ENCODE results near the gene ARHGAP24. TPM values are rescaled to one million over a fixed set of nuclear protein-coding genes. Genes with fewer than 3 reads are reported as not detected.
A peak's percentile ranks its signal among the peaks of the same experiment; 100 is the strongest.

Gene ARHGAP24
- total RNA-seq, 1 donor from 2014 or later = 15.0 TPM

GRCh38 chr4:86032476-86033022 is 557.6 kb downstream of the ARHGAP24 start:
- no peaks in the 10 kb centered on the region for H3K9me3 Mint-ChIP-seq
- H3K27ac Mint-ChIP-seq = peak overlapping the region; percentile 76
- TF ChIP-seq CTCF (IDR thresholded peaks at IDR 0.05; ENCODE audit: unreplicated experiment) = no peak
- no peak overlapping the region for H3K4me3 Mint-ChIP-seq
- H3K36me3 Mint-ChIP-seq = no peaks in the 10 kb centered on the region
- DNase-seq (ENCODE audit: low spot score in 2 of 2, unreplicated experiment in 2 of 2) = no peak
- H3K27me3 Mint-ChIP-seq (ENCODE audit: low read depth) = no peaks in the 10 kb centered on the region
- peaks cover 26% of the 10 kb centered on the region for H3K4me1 Mint-ChIP-seq

- no peak for DNase-seq (ENCODE audit: low spot score in 2 of 2, unreplicated experiment in 2 of 2)
- Mint-ChIP-seq H3K27ac (no peak overlapping the region), H3K4me1 (peaks cover 29% of the 10 kb centered on the region), H3K9me3 (no peaks in the 10 kb centered on the region), H3K36me3 (no peaks in the 10 kb centered on the region), H3K27me3 (ENCODE audit: low read depth) (no peaks in the 10 kb centered on the region), H3K4me3 (no peak overlapping the region)
- no peak for TF ChIP-seq CTCF (IDR thresholded peaks at IDR 0.05; ENCODE audit: unreplicated experiment)
Observed at GRCh38 chr4:86033171-86033570, 558.2 kb downstream of the ARHGAP24 start.

DNA sequence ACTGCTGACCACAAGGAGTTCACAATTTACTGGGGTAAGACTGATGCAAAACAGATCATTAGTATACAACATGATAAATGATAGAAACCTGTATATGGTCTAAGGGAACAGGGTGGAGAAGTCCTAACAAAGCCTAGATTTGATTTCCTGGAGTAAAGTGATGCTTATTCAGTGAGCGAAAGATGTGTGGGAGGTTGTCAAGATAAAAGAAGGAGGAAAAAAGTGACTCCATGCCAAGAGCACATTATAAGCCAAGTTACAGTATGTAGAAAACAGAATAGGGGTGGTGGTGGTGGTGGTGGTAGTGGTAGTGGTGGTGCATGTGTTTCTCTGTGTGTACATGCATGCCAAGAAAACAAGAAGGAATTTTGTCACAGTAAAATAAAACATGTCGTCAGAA is 559.7 kb downstream of the ARHGAP24 start:
- H3K36me3 Mint-ChIP-seq = no peaks in the 10 kb centered on the region
- no peaks in the 10 kb centered on the region for H3K27me3 Mint-ChIP-seq (ENCODE audit: low read depth)
- peaks cover 29% of the 10 kb centered on the region for H3K4me1 Mint-ChIP-seq
- H3K9me3 Mint-ChIP-seq = no peaks in the 10 kb centered on the region
- DNase-seq (ENCODE audit: low spot score in 2 of 2, unreplicated experiment in 2 of 2) = no peak
- no peak for TF ChIP-seq CTCF (IDR thresholded peaks at IDR 0.05; ENCODE audit: unreplicated experiment)
- no peak overlapping the region for H3K27ac Mint-ChIP-seq
- H3K4me3 Mint-ChIP-seq = no peak overlapping the region

DNA sequence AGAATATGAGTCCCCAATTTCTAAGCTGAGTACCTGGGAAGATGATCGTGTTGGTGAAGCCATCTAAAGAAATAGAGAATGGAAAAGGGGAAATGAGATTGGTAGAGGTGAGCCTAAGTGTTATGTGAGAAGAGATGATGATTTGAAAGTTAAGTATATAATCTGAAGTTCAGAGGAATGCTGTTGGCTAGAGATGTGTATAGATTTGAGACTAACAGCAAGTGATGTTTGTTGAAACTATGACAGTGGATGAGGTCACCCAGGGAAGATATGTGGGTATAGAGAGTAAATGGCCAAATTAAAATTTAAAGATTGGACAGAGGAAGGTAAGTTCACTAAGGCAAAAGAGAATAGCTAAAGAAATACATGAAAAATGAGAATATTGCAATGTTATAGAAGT is 560.7 kb downstream of the ARHGAP24 start:
- TF ChIP-seq CTCF (IDR thresholded peaks at IDR 0.05; ENCODE audit: unreplicated experiment) = no peak
- H3K9me3 Mint-ChIP-seq = peaks cover 3% of the 10 kb centered on the region
- no peak for DNase-seq (ENCODE audit: low spot score in 2 of 2, unreplicated experiment in 2 of 2)
- H3K27me3 Mint-ChIP-seq (ENCODE audit: low read depth) = no peaks in the 10 kb centered on the region
- H3K36me3 Mint-ChIP-seq = peaks cover 4% of the 10 kb centered on the region
- H3K27ac Mint-ChIP-seq = no peak overlapping the region
- H3K4me1 Mint-ChIP-seq = peaks cover 29% of the 10 kb centered on the region
- no peak overlapping the region for H3K4me3 Mint-ChIP-seq

DNA sequence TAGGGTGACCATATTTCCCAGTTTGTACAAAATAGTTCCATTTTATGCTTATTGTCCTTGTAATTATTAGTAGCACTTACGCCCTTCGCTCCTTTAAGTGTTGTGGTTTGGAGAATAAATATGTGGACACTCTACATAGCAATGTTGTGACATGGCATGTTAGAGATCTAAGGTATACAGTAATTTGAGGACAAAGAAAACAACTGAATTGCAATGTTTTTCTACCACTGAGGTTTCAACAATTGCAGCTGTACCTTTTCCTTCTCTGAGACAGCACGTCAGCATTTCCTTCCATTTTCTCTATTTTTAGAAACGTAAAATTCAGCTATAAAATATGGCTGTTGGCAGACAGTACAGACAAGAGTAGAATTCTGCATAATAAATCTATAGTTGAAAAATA is 561.8 kb downstream of the ARHGAP24 start:
- TF ChIP-seq CTCF (IDR thresholded peaks at IDR 0.05; ENCODE audit: unreplicated experiment) = no peak
- Mint-ChIP-seq H3K36me3 (peaks cover 8% of the 10 kb centered on the region), H3K9me3 (peaks cover 3% of the 10 kb centered on the region), H3K27ac (no peak overlapping the region), H3K27me3 (ENCODE audit: low read depth) (no peaks in the 10 kb centered on the region), H3K4me3 (no peak overlapping the region), H3K4me1 (peaks cover 29% of the 10 kb centered on the region)
- no peak for DNase-seq (ENCODE audit: low spot score in 2 of 2, unreplicated experiment in 2 of 2)

DNA sequence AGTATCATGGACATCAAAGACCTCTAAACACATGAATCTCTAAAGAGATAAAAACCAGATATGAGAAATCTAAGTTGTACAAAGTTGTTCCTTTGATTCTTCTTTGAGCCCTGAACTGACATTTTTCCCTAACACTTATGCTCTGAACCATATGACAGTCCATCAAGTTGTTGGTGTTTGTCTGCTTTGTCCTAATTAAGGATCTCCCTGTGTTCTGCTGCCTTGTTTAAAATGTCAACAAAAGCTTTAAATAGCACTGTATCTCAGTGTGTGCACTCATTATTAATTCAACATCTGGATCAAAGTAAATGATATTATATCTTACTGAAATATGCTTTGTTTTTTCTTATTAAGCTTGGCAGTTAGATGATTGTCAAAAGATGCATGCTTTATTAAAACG is 563.1 kb downstream of the ARHGAP24 start:
- TF ChIP-seq CTCF (IDR thresholded peaks at IDR 0.05; ENCODE audit: unreplicated experiment) = no peak
- H3K4me1 Mint-ChIP-seq = peaks cover 18% of the 10 kb centered on the region
- no peak overlapping the region for H3K4me3 Mint-ChIP-seq
- peaks cover 3% of the 10 kb centered on the region for H3K9me3 Mint-ChIP-seq
- H3K36me3 Mint-ChIP-seq = peaks cover 8% of the 10 kb centered on the region
- no peak for DNase-seq (ENCODE audit: low spot score in 2 of 2, unreplicated experiment in 2 of 2)
- no peak overlapping the region for H3K27ac Mint-ChIP-seq
- no peaks in the 10 kb centered on the region for H3K27me3 Mint-ChIP-seq (ENCODE audit: low read depth)

Measured in mesothelial cell of epicardium (in vitro differentiated cells).